ENCODE data around the gene FZD7.

GRCh38 chr2:202040079-202040844 lies 6.6 kb downstream of the FZD7 start:
- TF ChIP-seq, protein P1, sequence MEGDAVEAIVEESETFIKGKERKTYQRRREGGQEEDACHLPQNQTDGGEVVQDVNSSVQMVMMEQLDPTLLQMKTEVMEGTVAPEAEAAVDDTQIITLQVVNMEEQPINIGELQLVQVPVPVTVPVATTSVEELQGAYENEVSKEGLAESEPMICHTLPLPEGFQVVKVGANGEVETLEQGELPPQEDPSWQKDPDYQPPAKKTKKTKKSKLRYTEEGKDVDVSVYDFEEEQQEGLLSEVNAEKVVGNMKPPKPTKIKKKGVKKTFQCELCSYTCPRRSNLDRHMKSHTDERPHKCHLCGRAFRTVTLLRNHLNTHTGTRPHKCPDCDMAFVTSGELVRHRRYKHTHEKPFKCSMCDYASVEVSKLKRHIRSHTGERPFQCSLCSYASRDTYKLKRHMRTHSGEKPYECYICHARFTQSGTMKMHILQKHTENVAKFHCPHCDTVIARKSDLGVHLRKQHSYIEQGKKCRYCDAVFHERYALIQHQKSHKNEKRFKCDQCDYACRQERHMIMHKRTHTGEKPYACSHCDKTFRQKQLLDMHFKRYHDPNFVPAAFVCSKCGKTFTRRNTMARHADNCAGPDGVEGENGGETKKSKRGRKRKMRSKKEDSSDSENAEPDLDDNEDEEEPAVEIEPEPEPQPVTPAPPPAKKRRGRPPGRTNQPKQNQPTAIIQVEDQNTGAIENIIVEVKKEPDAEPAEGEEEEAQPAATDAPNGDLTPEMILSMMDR (conservative IDR thresholded peaks at IDR 0.05; ENCODE audit: low read depth, low read length), result no peak
- TF ChIP-seq EZH2 (IDR thresholded peaks at IDR 0.05; ENCODE audit: low read length, unreplicated experiment) (no peak), EZH2phosphoT487 (IDR thresholded peaks at IDR 0.05; ENCODE audit: borderline replicate concordance, low read length) (no peak)

All from PC-3 (cell line).